ENCODE measurements around the gene MEF2D.
A peak's percentile ranks its signal among the peaks of the same experiment; 100 is the strongest.

MEF2D gene

DNA sequence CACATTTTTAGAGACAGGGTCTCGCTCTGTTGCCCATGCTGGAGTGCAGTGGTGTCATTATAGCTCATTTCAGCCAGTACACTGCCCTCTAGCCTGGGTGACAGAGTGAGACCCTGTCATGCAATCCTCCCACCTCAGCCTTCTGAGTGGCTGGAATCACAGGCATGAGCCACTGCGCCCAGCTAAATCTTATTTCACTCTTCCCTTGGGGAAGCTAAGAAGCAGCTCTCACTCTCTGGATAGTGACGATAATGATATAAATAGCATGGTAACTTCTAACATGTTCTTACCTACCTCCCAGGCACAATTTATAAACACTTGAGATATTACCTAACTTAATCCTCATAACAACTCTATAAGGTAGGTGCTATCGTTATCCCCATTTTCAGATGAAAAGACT, 46.9 kb upstream of the MEF2D start:
- Histone ChIP-seq H3K36me3 (ENCODE audit: control insufficient read depth in 2 of 2, insufficient read depth in 1 of 2, low read length in 2 of 2) (peaks cover 15 to 95% of the 10 kb centered on the region in 2 experiments), H3K4me3 (ENCODE audit: low read depth, low read length) (no peak overlapping the region), H3K9me3 (ENCODE audit: control insufficient read depth, insufficient read depth, low read depth, low read length) (no peaks in the 10 kb centered on the region), H3K27ac (ENCODE audit: extremely low read depth, low read depth, low read length) (no peak overlapping the region), H3K4me1 (ENCODE audit: control insufficient read depth, insufficient read depth, low read length) (no peaks in the 10 kb centered on the region)
- ChIA-PET CTCF (interaction anchor here (1.2 kb wide), 1 partner anchor 34 kb away, joined by 3 read pairs; no protein-coding TSS in a partner anchor), POLR2A (no interaction called here)
- TF ChIP-seq ZNF664 (tag by site-specific recombination; IDR thresholded peaks at IDR 0.05) (peak; percentile 43; the same call in 1 of the 2 replicates), ZNF510 (tag by site-specific recombination; IDR thresholded peaks at IDR 0.05; ENCODE audit: insufficient replicate concordance) (no peak), SP2 (tag by site-specific recombination; IDR thresholded peaks at IDR 0.05) (no peak), ZNF837 (tag by site-specific recombination; IDR thresholded peaks at IDR 0.05) (no peak)
- TF ChIP-seq, protein P1, sequence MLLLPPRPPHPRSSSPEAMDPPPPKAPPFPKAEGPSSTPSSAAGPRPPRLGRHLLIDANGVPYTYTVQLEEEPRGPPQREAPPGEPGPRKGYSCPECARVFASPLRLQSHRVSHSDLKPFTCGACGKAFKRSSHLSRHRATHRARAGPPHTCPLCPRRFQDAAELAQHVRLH (tag by site-specific recombination; IDR thresholded peaks at IDR 0.05): no peak

DNA sequence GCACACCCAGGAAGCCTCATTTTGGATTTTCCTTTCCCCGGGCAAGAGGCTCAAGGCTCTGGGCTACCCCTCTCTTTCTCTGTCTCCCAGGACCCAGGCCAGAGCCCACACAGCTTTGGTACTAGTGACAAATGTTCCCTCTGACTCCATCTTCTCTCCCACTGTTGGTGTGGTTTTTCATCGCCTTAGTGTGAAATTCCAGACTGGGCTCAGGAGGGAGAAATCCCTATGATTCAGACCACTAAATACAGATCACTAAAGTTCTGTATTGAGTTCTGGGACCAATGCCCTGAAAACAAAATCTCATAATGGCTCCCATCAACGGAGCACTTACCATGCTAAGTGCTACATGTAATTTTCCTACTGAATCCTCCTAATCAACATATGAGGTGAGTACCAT, 45.7 kb upstream of the MEF2D start:
- POLR2A ChIA-PET: no interaction called here
- Histone ChIP-seq H3K27ac (ENCODE audit: extremely low read depth, low read depth, low read length) (no peak overlapping the region), H3K4me3 (ENCODE audit: low read depth, low read length) (no peak overlapping the region), H3K4me1 (ENCODE audit: control insufficient read depth, insufficient read depth, low read length) (no peaks in the 10 kb centered on the region), H3K36me3 (ENCODE audit: control insufficient read depth in 2 of 2, insufficient read depth in 1 of 2, low read length in 2 of 2) (peaks cover 17 to 95% of the 10 kb centered on the region in 2 experiments), H3K9me3 (ENCODE audit: control insufficient read depth, insufficient read depth, low read depth, low read length) (no peaks in the 10 kb centered on the region)
- CTCF ChIA-PET: no interaction called here
- TF ChIP-seq, protein P2, sequence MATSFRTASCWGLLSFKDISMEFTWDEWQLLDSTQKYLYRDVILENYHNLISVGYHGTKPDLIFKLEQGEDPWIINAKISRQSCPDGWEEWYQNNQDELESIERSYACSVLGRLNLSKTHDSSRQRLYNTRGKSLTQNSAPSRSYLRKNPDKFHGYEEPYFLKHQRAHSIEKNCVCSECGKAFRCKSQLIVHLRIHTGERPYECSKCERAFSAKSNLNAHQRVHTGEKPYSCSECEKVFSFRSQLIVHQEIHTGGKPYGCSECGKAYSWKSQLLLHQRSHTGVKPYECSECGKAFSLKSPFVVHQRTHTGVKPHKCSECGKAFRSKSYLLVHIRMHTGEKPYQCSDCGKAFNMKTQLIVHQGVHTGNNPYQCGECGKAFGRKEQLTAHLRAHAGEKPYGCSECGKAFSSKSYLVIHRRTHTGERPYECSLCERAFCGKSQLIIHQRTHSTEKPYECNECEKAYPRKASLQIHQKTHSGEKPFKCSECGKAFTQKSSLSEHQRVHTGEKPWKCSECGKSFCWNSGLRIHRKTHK (tag by site-specific recombination; IDR thresholded peaks at IDR 0.05): no peak
- TF ChIP-seq HOXA7 (CRISPR knock-in tag; IDR thresholded peaks at IDR 0.05; ENCODE audit: borderline replicate concordance): no peak
- TF ChIP-seq, protein P3, sequence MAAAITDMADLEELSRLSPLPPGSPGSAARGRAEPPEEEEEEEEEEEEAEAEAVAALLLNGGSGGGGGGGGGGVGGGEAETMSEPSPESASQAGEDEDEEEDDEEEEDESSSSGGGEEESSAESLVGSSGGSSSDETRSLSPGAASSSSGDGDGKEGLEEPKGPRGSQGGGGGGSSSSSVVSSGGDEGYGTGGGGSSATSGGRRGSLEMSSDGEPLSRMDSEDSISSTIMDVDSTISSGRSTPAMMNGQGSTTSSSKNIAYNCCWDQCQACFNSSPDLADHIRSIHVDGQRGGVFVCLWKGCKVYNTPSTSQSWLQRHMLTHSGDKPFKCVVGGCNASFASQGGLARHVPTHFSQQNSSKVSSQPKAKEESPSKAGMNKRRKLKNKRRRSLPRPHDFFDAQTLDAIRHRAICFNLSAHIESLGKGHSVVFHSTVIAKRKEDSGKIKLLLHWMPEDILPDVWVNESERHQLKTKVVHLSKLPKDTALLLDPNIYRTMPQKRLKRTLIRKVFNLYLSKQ (tag by site-specific recombination; IDR thresholded peaks at IDR 0.05; ENCODE audit: borderline replicate concordance): no peak

DNA sequence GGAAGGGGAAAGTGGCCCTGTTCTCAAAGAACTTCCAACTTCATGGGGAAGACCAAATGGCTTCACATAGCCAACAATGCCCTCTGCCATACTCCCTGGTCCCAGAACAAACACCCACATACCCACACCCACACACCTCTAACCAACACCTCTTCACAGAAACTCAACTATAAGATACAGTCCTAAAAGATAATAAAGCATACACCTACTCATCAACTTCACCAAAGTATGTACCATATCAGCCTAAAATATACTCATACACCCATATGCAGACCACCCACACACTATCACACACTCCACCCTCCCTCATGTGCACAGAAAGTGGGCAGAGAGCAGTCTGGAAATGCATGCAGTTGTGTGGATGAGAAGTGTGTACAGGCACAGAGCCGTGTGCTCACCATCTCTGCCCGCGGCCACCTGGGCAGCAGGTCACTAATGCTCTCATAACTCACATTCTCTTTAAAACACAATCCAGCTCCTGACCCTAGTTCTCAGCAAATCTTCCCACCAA, 44.1 kb upstream of the MEF2D start:
- no peaks in the 10 kb centered on the region for H3K4me1 ChIP-seq (ENCODE audit: control insufficient read depth, insufficient read depth, low read length)
- no peak overlapping the region for H3K27ac ChIP-seq (ENCODE audit: extremely low read depth, low read depth, low read length)
- POLR2A ChIA-PET: no interaction called here
- peak; percentile 100 for TF ChIP-seq EGR2 (tag by site-specific recombination; IDR thresholded peaks at IDR 0.05; ENCODE audit: low read depth)
- no peak for TF ChIP-seq ZNF701 (tag by site-specific recombination; IDR thresholded peaks at IDR 0.05)
- peak; percentile 100 for TF ChIP-seq ZFHX2 (tag by site-specific recombination; conservative IDR thresholded peaks at IDR 0.05)
- peaks cover 21 to 95% of the 10 kb centered on the region in 2 experiments for H3K36me3 ChIP-seq (ENCODE audit: control insufficient read depth in 2 of 2, insufficient read depth in 1 of 2, low read length in 2 of 2)
- H3K4me3 ChIP-seq (ENCODE audit: low read depth, low read length): no peak overlapping the region
- CTCF ChIA-PET: interaction anchor here (0.6 kb wide), 1 partner anchor 87 kb away, joined by 3 read pairs; no protein-coding TSS in a partner anchor
- H3K9me3 ChIP-seq (ENCODE audit: control insufficient read depth, insufficient read depth, low read depth, low read length): no peaks in the 10 kb centered on the region

DNA sequence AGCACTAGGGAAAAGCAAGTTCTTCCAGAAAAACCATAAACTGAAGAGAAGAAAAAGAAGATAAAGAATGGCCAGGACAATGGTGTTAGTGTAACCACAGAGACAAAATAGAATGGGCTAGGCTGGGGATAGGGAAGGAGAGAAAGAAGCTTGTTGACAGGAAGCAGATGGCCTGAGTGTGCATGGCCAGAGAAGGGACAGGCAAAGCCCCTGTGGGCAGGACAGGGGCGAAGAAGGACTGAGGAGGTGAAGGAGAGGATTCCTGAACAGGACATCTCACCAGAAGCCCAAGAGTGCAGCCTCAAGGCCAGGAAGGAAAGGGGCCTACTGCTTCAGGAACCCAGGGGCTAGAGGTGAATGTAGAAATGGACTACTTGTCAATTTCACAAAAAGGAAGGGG, 42.5 kb upstream of the MEF2D start:
- no peaks in the 10 kb centered on the region for H3K4me1 ChIP-seq (ENCODE audit: control insufficient read depth, insufficient read depth, low read length)
- peaks cover 15 to 97% of the 10 kb centered on the region in 2 experiments for H3K36me3 ChIP-seq (ENCODE audit: control insufficient read depth in 2 of 2, insufficient read depth in 1 of 2, low read length in 2 of 2)
- no peak overlapping the region for H3K27ac ChIP-seq (ENCODE audit: extremely low read depth, low read depth, low read length)
- no peak overlapping the region for H3K4me3 ChIP-seq (ENCODE audit: low read depth, low read length)
- no peak for TF ChIP-seq EGR2 (tag by site-specific recombination; IDR thresholded peaks at IDR 0.05; ENCODE audit: low read depth)
- no peak for TF ChIP-seq ZFHX2 (tag by site-specific recombination; conservative IDR thresholded peaks at IDR 0.05)
- TF ChIP-seq SCRT2 (tag by site-specific recombination; IDR thresholded peaks at IDR 0.05): no peak
- TF ChIP-seq GFI1B (tag by site-specific recombination; IDR thresholded peaks at IDR 0.05): no peak
- TF ChIP-seq, protein P4, sequence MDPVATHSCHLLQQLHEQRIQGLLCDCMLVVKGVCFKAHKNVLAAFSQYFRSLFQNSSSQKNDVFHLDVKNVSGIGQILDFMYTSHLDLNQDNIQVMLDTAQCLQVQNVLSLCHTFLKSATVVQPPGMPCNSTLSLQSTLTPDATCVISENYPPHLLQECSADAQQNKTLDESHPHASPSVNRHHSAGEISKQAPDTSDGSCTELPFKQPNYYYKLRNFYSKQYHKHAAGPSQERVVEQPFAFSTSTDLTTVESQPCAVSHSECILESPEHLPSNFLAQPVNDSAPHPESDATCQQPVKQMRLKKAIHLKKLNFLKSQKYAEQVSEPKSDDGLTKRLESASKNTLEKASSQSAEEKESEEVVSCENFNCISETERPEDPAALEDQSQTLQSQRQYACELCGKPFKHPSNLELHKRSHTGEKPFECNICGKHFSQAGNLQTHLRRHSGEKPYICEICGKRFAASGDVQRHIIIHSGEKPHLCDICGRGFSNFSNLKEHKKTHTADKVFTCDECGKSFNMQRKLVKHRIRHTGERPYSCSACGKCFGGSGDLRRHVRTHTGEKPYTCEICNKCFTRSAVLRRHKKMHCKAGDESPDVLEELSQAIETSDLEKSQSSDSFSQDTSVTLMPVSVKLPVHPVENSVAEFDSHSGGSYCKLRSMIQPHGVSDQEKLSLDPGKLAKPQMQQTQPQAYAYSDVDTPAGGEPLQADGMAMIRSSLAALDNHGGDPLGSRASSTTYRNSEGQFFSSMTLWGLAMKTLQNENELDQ (tag by site-specific recombination; IDR thresholded peaks at IDR 0.05; ENCODE audit: low read depth): no peak
- no peak for TF ChIP-seq ZNF658 (tag by site-specific recombination; IDR thresholded peaks at IDR 0.05)
- no peak for TF ChIP-seq REPIN1 (tag by site-specific recombination; IDR thresholded peaks at IDR 0.05; ENCODE audit: low read depth)
- TF ChIP-seq ZNF433 (tag by site-specific recombination; IDR thresholded peaks at IDR 0.05; ENCODE audit: low read depth): no peak
- no peak for TF ChIP-seq ZNF677 (tag by site-specific recombination; IDR thresholded peaks at IDR 0.05)
- no peak for TF ChIP-seq ZNF211 (tag by site-specific recombination; IDR thresholded peaks at IDR 0.05; ENCODE audit: low read depth)
- no peak for TF ChIP-seq ZNF660 (tag by site-specific recombination; IDR thresholded peaks at IDR 0.05)
- no peak for TF ChIP-seq ZNF843 (tag by site-specific recombination; IDR thresholded peaks at IDR 0.05)
- ChIA-PET POLR2A (no interaction called here), CTCF (interaction anchor here (0.7 kb wide), 1 partner anchor 105 kb away, joined by 4 read pairs; no protein-coding TSS in a partner anchor)
- no peaks in the 10 kb centered on the region for H3K9me3 ChIP-seq (ENCODE audit: control insufficient read depth, insufficient read depth, low read depth, low read length)
